ENCODE results near the gene PPIL3. TPM values are rescaled to one million over a fixed set of nuclear protein-coding genes. Genes with fewer than 3 reads are reported as not detected.
A peak's percentile ranks its signal among the peaks of the same experiment; 100 is the strongest.

The PPIL3 gene
- polyA plus RNA-seq, 1 donor (not counting 4 experiments of a cell fraction or from before 2014, with no cell fraction given) = 84.0 TPM

GRCh38 chr2:200864176-200865034 lies 24.5 kb downstream of the PPIL3 start, which contains the start of gene CLK1:
Gene CLK1, minus strand, starts transcription at chr2:200864658. Its CDS starts 2,796 bp downstream, at chr2:200861862.
- H3K9me3 ChIP-seq (ENCODE audit: control insufficient read depth, low read depth, low read length) = no peaks in the 10 kb centered on the region
- no peak for DNase-seq (ENCODE audit: low read depth, low spot score)
- H3K27ac ChIP-seq (ENCODE audit: control insufficient read depth, insufficient read depth, low read length) = peak within 1 kb of the TSS; percentile 96
- H3K4me1 ChIP-seq (ENCODE audit: control insufficient read depth, extremely low read depth, insufficient read depth, low read length) = peaks cover 23% of the 10 kb centered on the region
- TF ChIP-seq CTCF (optimal IDR thresholded peaks at IDR 0.05 in 1 of 3, IDR thresholded peaks at IDR 0.05 in 1 of 3, conservative IDR thresholded peaks at IDR 0.05 in 1 of 3; ENCODE audit: extremely low read depth in 1 of 3, insufficient read depth in 2 of 3, low read length in 3 of 3) (no peak), EZH2 (IDR thresholded peaks at IDR 0.05; ENCODE audit: low read length) (no peak)
- dilution Hi-C loops (cut with MboI; ENCODE audit: extremely low pct_ligation_motif_present, low sequenced_read_pairs) = no loop called here
- peak; percentile 23 for FAIRE-seq
- H2AFZ ChIP-seq (ENCODE audit: control insufficient read depth, low read length) = peak within 1 kb of the TSS; percentile 71
- no peaks in the 10 kb centered on the region for H3K9me1 ChIP-seq (ENCODE audit: control insufficient read depth, extremely low read depth, insufficient read depth, low read length)
- H4K20me1 ChIP-seq (ENCODE audit: control insufficient read depth, extremely low read depth, insufficient read depth, low read length) = no peaks in the 10 kb centered on the region
- peaks cover 4 to 12% of the 10 kb centered on the region in 2 experiments for H3K36me3 ChIP-seq (ENCODE audit: control insufficient read depth in 2 of 2, extremely low read depth in 1 of 2, insufficient read depth in 2 of 2, low read length in 2 of 2)
- H3K4me3 ChIP-seq (ENCODE audit: control insufficient read depth in 2 of 3, extremely low read depth in 1 of 3, insufficient read depth in 2 of 3, low read depth in 1 of 3, low read length in 3 of 3) = peak within 1 kb of the TSS; percentile 79 to 92 (median 89)
- H3K79me2 ChIP-seq (ENCODE audit: control insufficient read depth, insufficient read depth, low read length) = peaks cover 50% of the 10 kb centered on the region
- H3K27me3 ChIP-seq (ENCODE audit: control insufficient read depth, extremely low read depth, insufficient read depth, low read length) = no peaks in the 10 kb centered on the region
- H3K4me2 ChIP-seq (ENCODE audit: control insufficient read depth, extremely low read depth, insufficient read depth, low read depth, low read length) = peak within 1 kb of the TSS; percentile 84
- peak within 1 kb of the TSS; percentile 98 for H3K9ac ChIP-seq (ENCODE audit: control insufficient read depth, extremely low read depth, insufficient read depth, low read length)

GRCh38 chr2:200863782-200864175 lies 25.1 kb downstream of the PPIL3 start:
- dilution Hi-C loops (cut with MboI; ENCODE audit: extremely low pct_ligation_motif_present, low sequenced_read_pairs) = no loop called here
- Histone ChIP-seq H3K9ac (ENCODE audit: control insufficient read depth, extremely low read depth, insufficient read depth, low read length) (peak overlapping the region; percentile 98), H3K4me3 (ENCODE audit: control insufficient read depth in 2 of 3, extremely low read depth in 1 of 3, insufficient read depth in 2 of 3, low read depth in 1 of 3, low read length in 3 of 3) (peak overlapping the region; percentile 79 to 92 (median 89)), H2AFZ (ENCODE audit: control insufficient read depth, low read length) (peak overlapping the region; percentile 29), H3K36me3 (ENCODE audit: control insufficient read depth in 2 of 2, extremely low read depth in 1 of 2, insufficient read depth in 2 of 2, low read length in 2 of 2) (peaks cover 4 to 19% of the 10 kb centered on the region in 2 experiments), H3K9me3 (ENCODE audit: control insufficient read depth, low read depth, low read length) (no peaks in the 10 kb centered on the region), H3K27ac (ENCODE audit: control insufficient read depth, insufficient read depth, low read length) (peak overlapping the region; percentile 96), H3K4me1 (ENCODE audit: control insufficient read depth, extremely low read depth, insufficient read depth, low read length) (peaks cover 23% of the 10 kb centered on the region), H3K9me1 (ENCODE audit: control insufficient read depth, extremely low read depth, insufficient read depth, low read length) (no peaks in the 10 kb centered on the region), H4K20me1 (ENCODE audit: control insufficient read depth, extremely low read depth, insufficient read depth, low read length) (no peaks in the 10 kb centered on the region), H3K79me2 (ENCODE audit: control insufficient read depth, insufficient read depth, low read length) (peaks cover 57% of the 10 kb centered on the region), H3K4me2 (ENCODE audit: control insufficient read depth, extremely low read depth, insufficient read depth, low read depth, low read length) (peak overlapping the region; percentile 84), H3K27me3 (ENCODE audit: control insufficient read depth, extremely low read depth, insufficient read depth, low read length) (no peaks in the 10 kb centered on the region)
- peak; percentile 5 for FAIRE-seq
- TF ChIP-seq CTCF (optimal IDR thresholded peaks at IDR 0.05 in 1 of 3, IDR thresholded peaks at IDR 0.05 in 1 of 3, conservative IDR thresholded peaks at IDR 0.05 in 1 of 3; ENCODE audit: extremely low read depth in 1 of 3, insufficient read depth in 2 of 3, low read length in 3 of 3) (no peak), EZH2 (IDR thresholded peaks at IDR 0.05; ENCODE audit: low read length) (no peak)
- DNase-seq (ENCODE audit: low read depth, low spot score) = no peak
